ENCODE measurements around the gene PPP1R26.

Gene PPP1R26

DNA sequence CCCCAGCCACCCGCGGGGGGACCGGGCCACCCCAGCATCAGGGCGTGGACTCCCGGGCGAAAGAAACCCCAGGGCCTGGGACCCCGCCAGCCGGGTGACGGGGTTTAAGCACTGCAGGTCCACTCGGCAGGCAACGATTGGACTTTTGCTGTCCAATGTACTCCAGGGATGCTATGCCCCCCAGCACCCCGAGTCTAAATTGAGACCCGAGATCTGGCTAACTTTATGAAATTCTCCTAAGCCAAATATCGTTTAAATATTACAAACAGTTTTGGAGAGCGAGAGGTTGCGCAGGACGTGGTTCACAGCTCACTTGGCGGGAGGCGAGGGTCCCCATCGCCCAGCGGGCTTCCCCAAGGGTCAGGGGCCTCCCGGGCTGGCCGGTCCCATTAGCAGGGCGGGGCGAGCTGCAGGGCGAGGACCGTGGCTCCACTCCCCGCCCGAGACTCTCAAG is 20.5 kb downstream of the PPP1R26 start:
- DNase-seq (ENCODE audit: low read depth) = no peak
- TF ChIP-seq, protein P1, sequence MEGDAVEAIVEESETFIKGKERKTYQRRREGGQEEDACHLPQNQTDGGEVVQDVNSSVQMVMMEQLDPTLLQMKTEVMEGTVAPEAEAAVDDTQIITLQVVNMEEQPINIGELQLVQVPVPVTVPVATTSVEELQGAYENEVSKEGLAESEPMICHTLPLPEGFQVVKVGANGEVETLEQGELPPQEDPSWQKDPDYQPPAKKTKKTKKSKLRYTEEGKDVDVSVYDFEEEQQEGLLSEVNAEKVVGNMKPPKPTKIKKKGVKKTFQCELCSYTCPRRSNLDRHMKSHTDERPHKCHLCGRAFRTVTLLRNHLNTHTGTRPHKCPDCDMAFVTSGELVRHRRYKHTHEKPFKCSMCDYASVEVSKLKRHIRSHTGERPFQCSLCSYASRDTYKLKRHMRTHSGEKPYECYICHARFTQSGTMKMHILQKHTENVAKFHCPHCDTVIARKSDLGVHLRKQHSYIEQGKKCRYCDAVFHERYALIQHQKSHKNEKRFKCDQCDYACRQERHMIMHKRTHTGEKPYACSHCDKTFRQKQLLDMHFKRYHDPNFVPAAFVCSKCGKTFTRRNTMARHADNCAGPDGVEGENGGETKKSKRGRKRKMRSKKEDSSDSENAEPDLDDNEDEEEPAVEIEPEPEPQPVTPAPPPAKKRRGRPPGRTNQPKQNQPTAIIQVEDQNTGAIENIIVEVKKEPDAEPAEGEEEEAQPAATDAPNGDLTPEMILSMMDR (IDR thresholded peaks at IDR 0.05; ENCODE audit: control insufficient read depth, insufficient read depth, low read depth, low read length, missing control alignments) = no peak
- peak overlapping the region; percentile 79 for H3K4me3 ChIP-seq (ENCODE audit: control insufficient read depth, low read depth, low read length)

DNA sequence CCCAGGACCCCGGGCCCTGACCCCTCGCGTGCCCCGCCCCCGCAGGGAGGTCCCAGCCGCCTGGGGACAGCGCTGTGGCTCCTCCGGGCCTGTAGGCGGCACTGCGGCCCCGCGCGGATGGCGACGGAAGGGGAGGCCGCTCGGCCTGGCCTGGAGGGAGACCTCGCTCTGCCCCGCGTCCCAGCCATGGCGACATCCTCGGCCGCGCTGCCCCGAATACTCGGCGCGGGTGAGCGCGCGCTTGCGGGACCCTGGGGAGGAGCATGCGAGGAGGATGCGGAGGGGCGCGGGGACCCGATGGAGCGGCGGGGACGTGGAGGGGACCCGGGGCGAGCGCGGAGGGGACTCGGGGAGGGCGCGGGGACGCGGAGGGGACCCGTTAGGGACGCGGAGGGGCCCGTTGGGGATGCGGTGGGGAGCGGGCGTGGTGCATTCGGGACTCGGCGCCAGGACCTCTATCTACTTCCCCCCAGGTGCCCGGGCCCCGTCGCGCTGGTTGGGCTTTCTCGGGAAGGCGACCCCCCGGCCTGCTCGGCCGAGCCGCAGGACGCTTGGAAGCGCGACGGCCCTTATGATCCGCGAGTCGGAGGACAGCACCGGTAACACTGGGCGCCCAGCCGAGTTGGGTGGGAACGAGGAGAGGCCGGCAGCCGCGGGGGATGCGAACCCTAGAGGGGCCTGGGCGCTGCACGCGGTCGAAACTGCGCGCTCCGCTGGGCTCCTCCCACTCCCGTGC is 21.1 kb downstream of the PPP1R26 start, which contains the start of gene MRPS2:
Gene MRPS2 (plus strand): TSS at position 158 of the 736 bp plus-strand sequence. CDS start 29 bp downstream, at position 187.
- DNase-seq (ENCODE audit: low read depth) = peak; percentile 37
- H3K4me3 ChIP-seq (ENCODE audit: control insufficient read depth, low read depth, low read length) = peak within 1 kb of the TSS; percentile 79
- TF ChIP-seq, protein P1 (IDR thresholded peaks at IDR 0.05; ENCODE audit: control insufficient read depth, insufficient read depth, low read depth, low read length, missing control alignments) = peak; percentile 69

DNA sequence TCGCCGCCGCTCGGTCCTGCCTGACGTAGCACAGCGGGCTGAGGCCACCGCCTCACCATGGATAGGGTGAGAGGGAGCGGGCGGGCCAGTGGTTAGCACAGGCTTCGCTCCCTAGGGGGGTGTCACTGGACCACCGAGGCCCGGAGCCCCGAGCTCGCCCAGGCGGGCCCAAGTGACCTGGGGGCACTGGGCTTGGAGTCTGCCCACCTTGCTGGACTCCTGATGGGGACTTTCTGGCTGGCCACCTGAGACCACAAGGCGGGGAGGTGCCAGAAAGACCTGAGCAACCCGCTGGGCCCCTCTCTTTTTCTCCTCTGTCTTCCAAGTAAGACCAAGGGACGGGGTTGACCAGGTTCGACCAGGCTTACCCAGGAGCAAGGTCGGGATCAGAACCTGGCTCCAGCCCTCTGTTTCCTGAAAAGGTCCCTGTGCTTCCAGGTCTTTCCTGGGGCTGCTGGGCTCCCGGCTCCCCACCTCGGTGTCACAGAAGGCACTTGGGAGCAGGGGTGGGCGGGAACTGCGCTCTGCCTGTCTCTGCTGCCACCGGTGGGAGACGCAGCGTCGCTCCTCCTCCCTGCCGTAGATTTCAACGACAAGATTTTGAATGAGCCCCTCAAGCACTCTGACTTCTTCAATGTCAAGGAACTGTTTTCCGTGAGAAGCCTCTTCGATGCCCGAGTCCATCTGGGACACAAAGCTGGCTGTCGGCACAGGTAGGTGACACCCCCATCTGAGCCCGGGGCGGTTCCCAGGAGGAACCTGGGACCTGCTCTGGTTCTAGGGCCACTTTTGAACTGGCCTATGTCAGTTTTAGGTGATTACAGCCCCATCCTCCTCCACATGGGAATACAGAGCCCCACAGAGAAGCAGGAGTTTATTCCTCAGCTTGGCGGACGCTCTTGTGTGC is 21.9 kb downstream of the PPP1R26 start:
- TF ChIP-seq, protein P1 (IDR thresholded peaks at IDR 0.05; ENCODE audit: control insufficient read depth, insufficient read depth, low read depth, low read length, missing control alignments) = no peak
- H3K4me3 ChIP-seq (ENCODE audit: control insufficient read depth, low read depth, low read length) = peak overlapping the region; percentile 76
- DNase-seq (ENCODE audit: low read depth) = no peak

DNA sequence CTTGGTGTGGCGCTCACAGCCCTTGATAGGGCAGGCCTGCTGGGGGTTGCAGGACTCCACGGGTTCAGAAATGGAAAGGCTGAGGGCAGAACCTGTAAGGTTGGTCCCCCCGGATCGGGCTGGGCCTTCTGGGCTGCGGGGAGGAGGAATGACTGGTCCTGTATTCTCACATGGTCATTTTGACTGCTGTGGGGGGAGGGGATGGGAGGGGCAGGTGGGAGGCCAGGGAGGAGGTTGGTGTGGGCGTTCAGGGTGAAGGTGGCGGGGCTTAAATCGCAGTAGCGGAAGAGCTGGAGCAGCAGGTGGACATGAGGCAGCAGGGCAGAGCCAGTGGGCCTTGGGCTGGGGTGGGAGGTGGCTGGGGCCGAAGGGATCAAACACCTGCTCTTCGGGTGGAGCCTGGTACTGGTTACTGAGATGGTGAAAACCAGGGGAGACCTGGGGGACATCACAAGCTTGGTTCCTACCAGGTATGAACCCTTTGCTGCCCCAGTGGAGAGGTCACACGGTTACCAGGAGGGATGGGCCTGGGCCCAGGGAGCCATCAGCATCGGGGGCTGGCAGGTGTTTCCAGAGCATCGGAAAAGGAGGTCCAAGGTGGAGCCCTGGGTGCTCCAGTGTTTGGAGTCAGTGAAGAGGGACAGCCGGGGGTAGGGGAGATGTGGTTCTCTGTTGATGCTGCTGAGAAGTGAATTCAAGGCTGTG is 22.7 kb downstream of the PPP1R26 start:
- TF ChIP-seq, protein P1 (IDR thresholded peaks at IDR 0.05; ENCODE audit: control insufficient read depth, insufficient read depth, low read depth, low read length, missing control alignments) = no peak
- no peak overlapping the region for H3K4me3 ChIP-seq (ENCODE audit: control insufficient read depth, low read depth, low read length)

DNA sequence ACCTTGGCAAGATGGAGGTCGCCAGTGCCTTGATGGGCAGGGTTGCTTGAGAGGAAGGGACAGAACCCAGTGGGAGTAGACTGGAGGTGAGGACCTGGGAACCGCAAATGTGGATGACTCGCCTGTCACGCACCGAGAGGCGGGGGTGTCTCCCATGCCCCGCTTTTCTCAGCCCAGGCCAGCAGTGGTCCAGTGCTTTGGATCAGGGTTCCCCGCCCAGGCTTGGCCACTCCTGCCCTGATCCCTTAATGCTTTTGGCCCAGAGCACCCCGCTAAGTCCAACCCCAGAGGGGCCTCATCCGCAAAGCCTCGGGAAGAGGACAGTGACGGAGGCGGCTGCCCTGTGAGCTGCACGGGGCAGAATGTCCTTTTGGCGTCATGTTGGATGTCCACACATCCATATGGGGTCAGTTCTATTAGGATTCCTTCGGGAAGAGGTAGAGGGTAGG is 23.3 kb downstream of the PPP1R26 start:
- no peak for DNase-seq (ENCODE audit: low read depth)
- no peak overlapping the region for H3K4me3 ChIP-seq (ENCODE audit: control insufficient read depth, low read depth, low read length)
- TF ChIP-seq, protein P1 (IDR thresholded peaks at IDR 0.05; ENCODE audit: control insufficient read depth, insufficient read depth, low read depth, low read length, missing control alignments) = no peak

More for the DNA sequence above, 22.7 kb downstream of the PPP1R26 start:
- DNase-seq (ENCODE audit: low read depth) = no peak

Data from AG09309 (cell line).